WTC11 (cell line): ENCODE data around the gene RGS6. TPM values are rescaled to one million over a fixed set of nuclear protein-coding genes. Genes with fewer than 3 reads are reported as not detected.

Source experiments
- ATAC-seq: fragments of 200-7000 bp; cut with Tn5 transposase; 2 replicates; pipeline ENCODE4 v1.10.0; 2021; ENCODE audit warnings: mild to moderate bottlenecking, moderate library complexity
- CTCF ChIA-PET: fragments of 300-600 bp; sonication (Branson Sonifier 250); formaldehyde crosslinking; loops from one replicate; lab custom pipeline; 2021; ENCODE audit warnings: antibody characterized with exemption; lab: Charles Lee
- POLR2A ChIA-PET: fragments of 350-600 bp; sonication (Branson Sonifier 250); formaldehyde crosslinking; loops from one replicate; lab custom pipeline; 2021; ENCODE audit warnings: antibody characterized with exemption; lab: Charles Lee
- DNase-seq: peaks from one replicate; pipeline ENCODE4 v3.0.0; 2021; ENCODE audit warnings: low spot score
- H3K27ac Mint-ChIP-seq: 2 replicates; pipeline ENCODE4 v1.8.0; 2021; ENCODE audit warnings: mixed read lengths
- H3K27me3 Mint-ChIP-seq: 2 replicates; pipeline ENCODE4 v1.8.0; 2021; ENCODE audit warnings: low read depth, mild to moderate bottlenecking, moderate library complexity, mixed read lengths
- H3K36me3 Mint-ChIP-seq: 2 replicates; pipeline ENCODE4 v1.8.0; 2021; ENCODE audit warnings: mixed read lengths
- H3K4me1 Mint-ChIP-seq: 2 replicates; pipeline ENCODE4 v1.8.0; 2022; ENCODE audit warnings: mixed read lengths
- H3K4me3 Mint-ChIP-seq: 2 replicates; pipeline ENCODE4 v1.8.0; 2021; ENCODE audit warnings: mild to moderate bottlenecking, moderate library complexity, mixed read lengths
- H3K9me3 Mint-ChIP-seq: 2 replicates; pipeline ENCODE4 v1.8.0; 2021; ENCODE audit warnings: mixed read lengths
- ATF1 ChIP-seq: sonication (generic); formaldehyde crosslinking; IDR thresholded peaks from 2 replicates; pipeline ENCODE4 v1.8.1; 2023; ENCODE audit warnings: mild to moderate bottlenecking, moderate library complexity, missing genetic modification reagents
- CTCF ChIP-seq: fragments of 200-600 bp; IDR thresholded peaks from 2 replicates; pipeline ENCODE4 v1.8.0; 2022; ENCODE audit warnings: antibody characterized with exemption
- E2F1 ChIP-seq: sonication (generic); formaldehyde crosslinking; IDR thresholded peaks from 2 replicates; pipeline ENCODE4 v1.8.0; 2022; ENCODE audit warnings: mild to moderate bottlenecking, missing genetic modification reagents
- E2F5 ChIP-seq: sonication (generic); formaldehyde crosslinking; IDR thresholded peaks from 2 replicates; pipeline ENCODE4 v1.8.1; 2022; ENCODE audit warnings: mild to moderate bottlenecking, moderate library complexity, missing genetic modification reagents
- ETV6 ChIP-seq: sonication (generic); formaldehyde crosslinking; IDR thresholded peaks from 2 replicates; pipeline ENCODE4 v1.8.1; 2022; ENCODE audit warnings: mild to moderate bottlenecking, missing genetic modification reagents
- GRHL2 ChIP-seq: fragments of 250-450 bp; sonication (Bioruptor Pico); IDR thresholded peaks from 2 replicates; pipeline ENCODE4 v1.8.0; 2022; ENCODE audit warnings: mild to moderate bottlenecking, moderate library complexity; ENCODE audit not compliant: insufficient replicate concordance, severe bottlenecking
- IRF2 ChIP-seq: sonication (generic); formaldehyde crosslinking; IDR thresholded peaks from 2 replicates; pipeline ENCODE4 v1.8.0; 2022; ENCODE audit warnings: low read depth, missing genetic modification reagents, borderline replicate concordance
- MYBL2 ChIP-seq: sonication (generic); formaldehyde crosslinking; IDR thresholded peaks from 2 replicates; pipeline ENCODE4 v1.8.1; 2023; ENCODE audit warnings: mild to moderate bottlenecking, moderate library complexity, missing genetic modification reagents
- NFE2L1 ChIP-seq: sonication (generic); formaldehyde crosslinking; IDR thresholded peaks from 2 replicates; pipeline ENCODE4 v1.8.1; 2023; ENCODE audit warnings: missing genetic modification reagents
- NFYB ChIP-seq: sonication (generic); formaldehyde crosslinking; conservative IDR thresholded peaks from 2 replicates; pipeline ENCODE4 v1.8.0; 2022; ENCODE audit warnings: low read depth, missing genetic modification reagents
- NR1H2 ChIP-seq: sonication (generic); formaldehyde crosslinking; IDR thresholded peaks from 2 replicates; pipeline ENCODE4 v1.9.0; 2021; ENCODE audit warnings: mild to moderate bottlenecking, moderate library complexity, missing genetic modification reagents
- OVOL2 ChIP-seq: fragments of 250-450 bp; sonication (Bioruptor Pico); IDR thresholded peaks from 2 replicates; pipeline ENCODE4 v1.9.0; 2021; ENCODE audit warnings: mild to moderate bottlenecking, borderline replicate concordance
- SMAD4 ChIP-seq: sonication (generic); formaldehyde crosslinking; IDR thresholded peaks from 2 replicates; pipeline ENCODE4 v1.8.0; 2022; ENCODE audit warnings: mild to moderate bottlenecking, missing genetic modification reagents
- SP1 ChIP-seq: sonication (generic); formaldehyde crosslinking; conservative IDR thresholded peaks from 2 replicates; pipeline ENCODE4 v1.8.1; 2022; ENCODE audit warnings: missing genetic modification reagents
- TEAD1 ChIP-seq: sonication (generic); formaldehyde crosslinking; IDR thresholded peaks from 2 replicates; pipeline ENCODE4 v1.8.0; 2022; ENCODE audit warnings: mild to moderate bottlenecking, missing genetic modification reagents
- TP53 ChIP-seq: sonication (generic); formaldehyde crosslinking; IDR thresholded peaks from 2 replicates; pipeline ENCODE4 v1.8.1; 2023; ENCODE audit warnings: mild to moderate bottlenecking, missing genetic modification reagents
- ZBTB21 ChIP-seq: sonication (generic); formaldehyde crosslinking; IDR thresholded peaks from 2 replicates; pipeline ENCODE4 v1.8.1; 2023; ENCODE audit warnings: mild to moderate bottlenecking, missing genetic modification reagents, borderline replicate concordance
- ZBTB43 ChIP-seq: sonication (generic); formaldehyde crosslinking; IDR thresholded peaks from 2 replicates; pipeline ENCODE4 v1.8.1; 2023; ENCODE audit warnings: mild to moderate bottlenecking, missing genetic modification reagents
- ZNF121 ChIP-seq: sonication (generic); formaldehyde crosslinking; IDR thresholded peaks from 2 replicates; pipeline ENCODE4 v1.8.0; 2023; ENCODE audit warnings: missing genetic modification reagents
- ZNF263 ChIP-seq: sonication (generic); formaldehyde crosslinking; IDR thresholded peaks from 2 replicates; pipeline ENCODE4 v1.8.1; 2022; ENCODE audit warnings: low read depth, mild to moderate bottlenecking, moderate library complexity, missing genetic modification reagents
- ZNF425 ChIP-seq: fragments of 250-450 bp; sonication (Bioruptor Pico); conservative IDR thresholded peaks from 2 replicates; pipeline ENCODE4 v1.9.0; 2021; ENCODE audit warnings: mild to moderate bottlenecking
- total RNA-seq: library from RNA; stranded (reverse); gene quantifications from 3 replicates; pipeline ENCODE4 v1.2.3, GENCODE V29; 2021

RGS6 gene
- total RNA-seq, 1 experiment from 2014 or later = 1.0 TPM

- TF ChIP-seq ZBTB21 (CRISPR knock-in tag) (no peak), E2F5 (no peak)
- TF ChIP-seq, all 79 proteins: peak for 0
These were observed 675.3 kb downstream of the RGS6 start (continued) for GRCh38 chr14:72607386-72608130.

GRCh38 chr14:72608391-72609204, 676.4 kb downstream of the RGS6 start:
- CTCF ChIA-PET = no interaction called here
- POLR2A ChIA-PET = no interaction called here
- H3K4me1 Mint-ChIP-seq = peaks cover 11% of the 10 kb centered on the region
- TF ChIP-seq TEAD1 (no peak), NFYB (CRISPR knock-in tag) (no peak), TP53 (CRISPR knock-in tag) (no peak), SMAD4 (CRISPR knock-in tag) (no peak), GRHL2 (CRISPR knock-in tag) (no peak), MYBL2 (CRISPR knock-in tag) (no peak), IRF2 (CRISPR knock-in tag) (no peak), ZBTB43 (CRISPR knock-in tag) (no peak), OVOL2 (no peak), E2F5 (no peak), ZNF425 (CRISPR knock-in tag) (no peak), ATF1 (CRISPR knock-in tag) (no peak), CTCF (no peak), NR1H2 (CRISPR knock-in tag) (no peak), ZNF263 (CRISPR knock-in tag) (no peak), NFE2L1 (CRISPR knock-in tag) (no peak), ETV6 (no peak), ZNF121 (CRISPR knock-in tag) (no peak), SP1 (no peak), E2F1 (CRISPR knock-in tag) (no peak)
- TF ChIP-seq, all 79 proteins: peak for 0
- H3K27ac Mint-ChIP-seq = no peak overlapping the region
- peaks cover 8% of the 10 kb centered on the region; the same call in 1 of the 2 replicates for H3K9me3 Mint-ChIP-seq
- H3K27me3 Mint-ChIP-seq = no peaks in the 10 kb centered on the region; the same call in 1 of the 2 replicates
- no peaks in the 10 kb centered on the region for H3K36me3 Mint-ChIP-seq
- DNase-seq = no peak
- ATAC-seq = no peak
- H3K4me3 Mint-ChIP-seq = no peak overlapping the region
